ENCODE results near the gene PRDM2. TPM values are rescaled to one million over a fixed set of nuclear protein-coding genes. Genes with fewer than 3 reads are reported as not detected.

PRDM2 gene
- total RNA-seq, 1 donor from 2014 or later: 55.2 TPM

- no peak overlapping the region for H3K4me3 Mint-ChIP-seq
- TF ChIP-seq, protein P1, sequence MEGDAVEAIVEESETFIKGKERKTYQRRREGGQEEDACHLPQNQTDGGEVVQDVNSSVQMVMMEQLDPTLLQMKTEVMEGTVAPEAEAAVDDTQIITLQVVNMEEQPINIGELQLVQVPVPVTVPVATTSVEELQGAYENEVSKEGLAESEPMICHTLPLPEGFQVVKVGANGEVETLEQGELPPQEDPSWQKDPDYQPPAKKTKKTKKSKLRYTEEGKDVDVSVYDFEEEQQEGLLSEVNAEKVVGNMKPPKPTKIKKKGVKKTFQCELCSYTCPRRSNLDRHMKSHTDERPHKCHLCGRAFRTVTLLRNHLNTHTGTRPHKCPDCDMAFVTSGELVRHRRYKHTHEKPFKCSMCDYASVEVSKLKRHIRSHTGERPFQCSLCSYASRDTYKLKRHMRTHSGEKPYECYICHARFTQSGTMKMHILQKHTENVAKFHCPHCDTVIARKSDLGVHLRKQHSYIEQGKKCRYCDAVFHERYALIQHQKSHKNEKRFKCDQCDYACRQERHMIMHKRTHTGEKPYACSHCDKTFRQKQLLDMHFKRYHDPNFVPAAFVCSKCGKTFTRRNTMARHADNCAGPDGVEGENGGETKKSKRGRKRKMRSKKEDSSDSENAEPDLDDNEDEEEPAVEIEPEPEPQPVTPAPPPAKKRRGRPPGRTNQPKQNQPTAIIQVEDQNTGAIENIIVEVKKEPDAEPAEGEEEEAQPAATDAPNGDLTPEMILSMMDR (conservative IDR thresholded peaks at IDR 0.05): no peak
- H3K4me1 Mint-ChIP-seq: peaks cover 5% of the 10 kb centered on the region
- no peaks in the 10 kb centered on the region for H3K9me3 Mint-ChIP-seq
- peaks cover 15% of the 10 kb centered on the region for H3K36me3 Mint-ChIP-seq (ENCODE audit: low read depth)
- no peaks in the 10 kb centered on the region for H3K27me3 Mint-ChIP-seq (ENCODE audit: low read depth)
- DNase-seq (ENCODE audit: low read depth, low spot score): no peak
- no peak overlapping the region for H3K27ac Mint-ChIP-seq (ENCODE audit: unreplicated experiment)
Measured at GRCh38 chr1:13775459-13775858, 75.5 kb downstream of the PRDM2 start.

- peaks cover 5% of the 10 kb centered on the region for H3K4me1 Mint-ChIP-seq
- no peak for DNase-seq (ENCODE audit: low read depth, low spot score)
- no peak overlapping the region for H3K27ac Mint-ChIP-seq (ENCODE audit: unreplicated experiment)
- no peaks in the 10 kb centered on the region for H3K27me3 Mint-ChIP-seq (ENCODE audit: low read depth)
- H3K9me3 Mint-ChIP-seq: no peaks in the 10 kb centered on the region
- no peak overlapping the region for H3K4me3 Mint-ChIP-seq
- H3K36me3 Mint-ChIP-seq (ENCODE audit: low read depth): peaks cover 16% of the 10 kb centered on the region
- TF ChIP-seq, protein P1 (conservative IDR thresholded peaks at IDR 0.05): no peak
Measured at GRCh38 chr1:13775916-13776315, 75.9 kb downstream of the PRDM2 start.

GRCh38 chr1:13778431-13778830, 78.4 kb downstream of the PRDM2 start:
- no peaks in the 10 kb centered on the region for H3K9me3 Mint-ChIP-seq
- no peak overlapping the region for H3K4me3 Mint-ChIP-seq
- H3K27ac Mint-ChIP-seq (ENCODE audit: unreplicated experiment): no peak overlapping the region
- no peak for DNase-seq (ENCODE audit: low read depth, low spot score)
- TF ChIP-seq, protein P1 (conservative IDR thresholded peaks at IDR 0.05): no peak
- peaks cover 10% of the 10 kb centered on the region for H3K4me1 Mint-ChIP-seq
- no peaks in the 10 kb centered on the region for H3K27me3 Mint-ChIP-seq (ENCODE audit: low read depth)
- H3K36me3 Mint-ChIP-seq (ENCODE audit: low read depth): peaks cover 27% of the 10 kb centered on the region

- TF ChIP-seq, protein P1 (conservative IDR thresholded peaks at IDR 0.05): no peak
- Mint-ChIP-seq H3K9me3 (no peaks in the 10 kb centered on the region), H3K27me3 (ENCODE audit: low read depth) (no peaks in the 10 kb centered on the region), H3K4me3 (no peak overlapping the region), H3K4me1 (peaks cover 24% of the 10 kb centered on the region), H3K27ac (ENCODE audit: unreplicated experiment) (no peak overlapping the region), H3K36me3 (ENCODE audit: low read depth) (peaks cover 24% of the 10 kb centered on the region)
- DNase-seq (ENCODE audit: low read depth, low spot score): no peak
Measured at GRCh38 chr1:13779930-13780329, 79.9 kb downstream of the PRDM2 start.

- DNase-seq (ENCODE audit: low read depth, low spot score): no peak
- Mint-ChIP-seq H3K9me3 (no peaks in the 10 kb centered on the region), H3K27ac (ENCODE audit: unreplicated experiment) (no peak overlapping the region), H3K36me3 (ENCODE audit: low read depth) (peaks cover 24% of the 10 kb centered on the region), H3K27me3 (ENCODE audit: low read depth) (no peaks in the 10 kb centered on the region), H3K4me3 (no peak overlapping the region), H3K4me1 (peaks cover 24% of the 10 kb centered on the region)
- TF ChIP-seq, protein P1 (conservative IDR thresholded peaks at IDR 0.05): no peak
Measured at GRCh38 chr1:13780780-13781179, 80.8 kb downstream of the PRDM2 start.

DNA sequence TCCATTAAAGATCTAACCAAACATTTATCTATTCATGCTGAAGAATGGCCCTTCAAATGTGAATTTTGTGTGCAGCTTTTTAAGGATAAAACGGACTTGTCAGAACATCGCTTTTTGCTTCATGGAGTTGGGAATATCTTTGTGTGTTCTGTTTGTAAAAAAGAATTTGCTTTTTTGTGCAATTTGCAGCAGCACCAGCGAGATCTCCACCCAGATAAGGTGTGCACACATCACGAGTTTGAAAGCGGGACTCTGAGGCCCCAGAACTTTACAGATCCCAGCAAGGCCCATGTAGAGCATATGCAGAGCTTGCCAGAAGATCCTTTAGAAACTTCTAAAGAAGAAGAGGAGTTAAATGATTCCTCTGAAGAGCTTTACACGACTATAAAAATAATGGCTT, 81.2 kb downstream of the PRDM2 start:
- H3K4me1 Mint-ChIP-seq: peaks cover 24% of the 10 kb centered on the region
- no peak overlapping the region for H3K27ac Mint-ChIP-seq (ENCODE audit: unreplicated experiment)

More for the DNA sequence above, 81.2 kb downstream of the PRDM2 start:
- Mint-ChIP-seq H3K4me3 (no peak overlapping the region), H3K9me3 (no peaks in the 10 kb centered on the region), H3K36me3 (ENCODE audit: low read depth) (peaks cover 24% of the 10 kb centered on the region), H3K27me3 (ENCODE audit: low read depth) (no peaks in the 10 kb centered on the region)
- TF ChIP-seq, protein P1 (conservative IDR thresholded peaks at IDR 0.05): no peak
- DNase-seq (ENCODE audit: low read depth, low spot score): no peak

All from neural crest cell (in vitro differentiated cells).